Measurements from ENCODE around the gene NFKBIE. TPM values are rescaled to one million over a fixed set of nuclear protein-coding genes. Genes with fewer than 3 reads are reported as not detected.

NFKBIE gene
- total and polyA plus RNA-seq, 9 of the 15 experiments (the other 6 are each of a cell fraction or from before 2014, with no cell fraction given) = 2.1 to 16.4 (median 11.7) TPM

DNA sequence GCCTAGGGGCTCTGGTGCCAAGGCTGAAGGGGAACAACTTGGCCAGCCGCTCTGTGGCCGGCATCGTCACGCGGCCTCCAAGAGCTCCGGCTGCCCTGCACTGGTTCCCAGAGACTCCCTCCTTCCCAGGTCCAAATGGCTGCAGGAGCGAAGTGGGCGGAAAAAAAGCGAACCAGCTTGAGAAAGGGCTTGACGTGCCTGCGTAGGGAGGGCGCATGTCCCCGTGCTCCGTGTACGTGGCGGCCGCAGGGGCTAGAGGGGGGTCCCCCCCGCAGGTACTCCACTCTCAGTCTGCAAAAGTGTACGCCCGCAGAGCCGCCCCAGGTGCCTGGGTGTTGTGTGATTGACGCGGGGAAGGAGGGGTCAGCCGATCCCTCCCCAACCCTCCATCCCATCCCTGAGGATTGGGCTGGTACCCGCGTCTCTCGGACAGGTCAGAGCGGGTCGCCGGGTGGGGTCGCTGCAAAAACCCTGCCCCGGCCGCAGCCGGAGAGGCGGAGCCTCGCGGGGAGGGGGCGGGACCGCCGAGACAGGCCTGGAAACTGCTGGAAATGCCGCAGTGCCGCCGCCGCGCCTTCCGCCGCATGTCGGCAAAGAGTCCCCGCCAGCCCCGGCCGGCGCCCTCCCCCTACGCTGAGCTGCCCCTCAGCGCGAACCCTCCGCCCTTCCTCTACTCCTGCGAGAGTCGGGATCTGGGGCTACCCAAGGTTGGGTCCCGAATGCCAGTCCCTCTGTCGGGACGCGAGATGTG, 19.3 kb downstream of the NFKBIE start (continued):
- TF ChIP-seq, protein P1, sequence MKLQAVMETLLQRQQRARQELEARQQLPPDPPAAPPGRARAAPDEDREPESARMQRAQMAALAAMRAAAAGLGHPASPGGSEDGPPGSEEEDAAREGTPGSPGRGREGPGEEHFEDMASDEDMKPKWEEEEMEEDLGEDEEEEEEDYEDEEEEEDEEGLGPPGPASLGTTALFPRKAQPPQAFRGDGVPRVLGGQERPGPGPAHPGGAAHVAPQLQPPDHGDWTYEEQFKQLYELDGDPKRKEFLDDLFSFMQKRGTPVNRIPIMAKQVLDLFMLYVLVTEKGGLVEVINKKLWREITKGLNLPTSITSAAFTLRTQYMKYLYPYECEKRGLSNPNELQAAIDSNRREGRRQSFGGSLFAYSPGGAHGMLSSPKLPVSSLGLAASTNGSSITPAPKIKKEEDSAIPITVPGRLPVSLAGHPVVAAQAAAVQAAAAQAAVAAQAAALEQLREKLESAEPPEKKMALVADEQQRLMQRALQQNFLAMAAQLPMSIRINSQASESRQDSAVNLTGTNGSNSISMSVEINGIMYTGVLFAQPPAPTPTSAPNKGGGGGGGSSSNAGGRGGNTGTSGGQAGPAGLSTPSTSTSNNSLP (IDR thresholded peaks at IDR 0.05; ENCODE audit: borderline replicate concordance, low read depth, low read length) = no peak
- TF ChIP-seq EP300 (IDR thresholded peaks at IDR 0.05; ENCODE audit: low read length) (peak; percentile 72; the same call in 1 of the 2 replicates), ZFP36 (IDR thresholded peaks at IDR 0.05; ENCODE audit: low read depth, low read length, partially characterized antibody) (no peak), GABPA (tag; conservative IDR thresholded peaks at IDR 0.05; ENCODE audit: low read depth) (no peak), STAT5A (IDR thresholded peaks at IDR 0.05; ENCODE audit: borderline replicate concordance, low read length) (no peak), LCOR (CRISPR knock-in tag; IDR thresholded peaks at IDR 0.05) (peak; percentile 66; the same call in 1 of the 2 replicates), LEF1 (IDR thresholded peaks at IDR 0.05) (no peak), KDM1A (IDR thresholded peaks at IDR 0.05) (peak in 1 of 2 experiments; percentile 53; a peak in 2 of 4 replicates), SETDB1 (IDR thresholded peaks at IDR 0.05; ENCODE audit: low read length) (no peak), ZNF584 (CRISPR knock-in tag; IDR thresholded peaks at IDR 0.05; ENCODE audit: low read depth) (no peak), ZBTB7A (IDR thresholded peaks at IDR 0.05; ENCODE audit: borderline replicate concordance, control insufficient read depth, low read depth, low read length) (peak; percentile 92; the same call in 1 of the 2 replicates), OTX1 (CRISPR knock-in tag; IDR thresholded peaks at IDR 0.05) (no peak), POU5F1 (IDR thresholded peaks at IDR 0.05; ENCODE audit: borderline replicate concordance, low read depth, low read length, partially characterized antibody) (no peak), POLR3A (IDR thresholded peaks at IDR 0.05; ENCODE audit: borderline replicate concordance, extremely low read depth, insufficient read depth, insufficient read length) (no peak), SNIP1 (IDR thresholded peaks at IDR 0.05; ENCODE audit: low read depth) (no peak), ZNF324 (CRISPR knock-in tag; IDR thresholded peaks at IDR 0.05) (no peak), ZNF79 (CRISPR knock-in tag; IDR thresholded peaks at IDR 0.05; ENCODE audit: low read depth) (no peak), KLF10 (CRISPR knock-in tag; IDR thresholded peaks at IDR 0.05) (no peak), CSDE1 (IDR thresholded peaks at IDR 0.05) (no peak), PCBP2 (IDR thresholded peaks at IDR 0.05; ENCODE audit: low read depth, low read length, poor library complexity, severe bottlenecking) (no peak), PTRF (tag; IDR thresholded peaks at IDR 0.05) (no peak), FOXJ2 (tag; IDR thresholded peaks at IDR 0.05) (no peak), NFIC (IDR thresholded peaks at IDR 0.05) (no peak)
- TF ChIP-seq, protein P2, sequence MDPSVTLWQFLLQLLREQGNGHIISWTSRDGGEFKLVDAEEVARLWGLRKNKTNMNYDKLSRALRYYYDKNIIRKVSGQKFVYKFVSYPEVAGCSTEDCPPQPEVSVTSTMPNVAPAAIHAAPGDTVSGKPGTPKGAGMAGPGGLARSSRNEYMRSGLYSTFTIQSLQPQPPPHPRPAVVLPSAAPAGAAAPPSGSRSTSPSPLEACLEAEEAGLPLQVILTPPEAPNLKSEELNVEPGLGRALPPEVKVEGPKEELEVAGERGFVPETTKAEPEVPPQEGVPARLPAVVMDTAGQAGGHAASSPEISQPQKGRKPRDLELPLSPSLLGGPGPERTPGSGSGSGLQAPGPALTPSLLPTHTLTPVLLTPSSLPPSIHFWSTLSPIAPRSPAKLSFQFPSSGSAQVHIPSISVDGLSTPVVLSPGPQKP (CRISPR knock-in tag; IDR thresholded peaks at IDR 0.05) = no peak
- TF ChIP-seq, protein P3, sequence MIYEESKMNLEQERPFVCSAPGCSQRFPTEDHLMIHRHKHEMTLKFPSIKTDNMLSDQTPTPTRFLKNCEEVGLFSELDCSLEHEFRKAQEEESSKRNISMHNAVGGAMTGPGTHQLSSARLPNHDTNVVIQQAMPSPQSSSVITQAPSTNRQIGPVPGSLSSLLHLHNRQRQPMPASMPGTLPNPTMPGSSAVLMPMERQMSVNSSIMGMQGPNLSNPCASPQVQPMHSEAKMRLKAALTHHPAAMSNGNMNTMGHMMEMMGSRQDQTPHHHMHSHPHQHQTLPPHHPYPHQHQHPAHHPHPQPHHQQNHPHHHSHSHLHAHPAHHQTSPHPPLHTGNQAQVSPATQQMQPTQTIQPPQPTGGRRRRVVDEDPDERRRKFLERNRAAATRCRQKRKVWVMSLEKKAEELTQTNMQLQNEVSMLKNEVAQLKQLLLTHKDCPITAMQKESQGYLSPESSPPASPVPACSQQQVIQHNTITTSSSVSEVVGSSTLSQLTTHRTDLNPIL (CRISPR knock-in tag; IDR thresholded peaks at IDR 0.05) = no peak
